Activated CD8-positive, alpha-beta T cell treated with anti-CD3 and anti-CD28 coated beads for 36 hours (primary cell): Measurements from ENCODE around the gene CCDC136. TPM values are rescaled to one million over a fixed set of nuclear protein-coding genes. Genes with fewer than 3 reads are reported as not detected.

Experiments used
- ATAC-seq: fragments of 200-7000 bp; cut with Tn5 transposase; one replicate; pipeline ENCODE4 v1.10.0; 2021; ENCODE audit warnings: mild to moderate bottlenecking, moderate library complexity
- CTCF ChIA-PET: fragments of 350-600 bp; sonication (Branson Sonifier 250); formaldehyde crosslinking; loops from one replicate; lab custom pipeline; 2021; ENCODE audit warnings: antibody characterized with exemption; lab: Charles Lee
- POLR2A ChIA-PET: fragments of 350-600 bp; sonication (Branson Sonifier 250); formaldehyde crosslinking; loops from one replicate; lab custom pipeline; 2021; ENCODE audit warnings: antibody characterized with exemption; lab: Charles Lee
- DNase-seq: peaks from one replicate; pipeline ENCODE4 v3.0.0-alpha.2; 2020
- H3K27ac Mint-ChIP-seq: one replicate; pipeline ENCODE4 v1.8.0; 2021; ENCODE audit warnings: mild to moderate bottlenecking, mixed read lengths
- H3K27me3 Mint-ChIP-seq: one replicate; pipeline ENCODE4 v1.8.0; 2021; ENCODE audit warnings: mixed read lengths
- H3K36me3 Mint-ChIP-seq: one replicate; pipeline ENCODE4 v1.8.0; 2021; ENCODE audit warnings: low read depth, mixed read lengths
- H3K4me1 Mint-ChIP-seq: one replicate; pipeline ENCODE4 v1.8.0; 2021; ENCODE audit warnings: low read depth, mixed read lengths
- H3K4me3 Mint-ChIP-seq: one replicate; pipeline ENCODE4 v1.8.0; 2021; ENCODE audit warnings: mild to moderate bottlenecking, moderate library complexity, mixed read lengths
- H3K9me3 Mint-ChIP-seq: one replicate; pipeline ENCODE4 v1.8.0; 2021; ENCODE audit warnings: mixed read lengths
- CTCF ChIP-seq: fragments of 200-600 bp; IDR thresholded peaks from one replicate; pipeline ENCODE4 v1.8.0; 2022; ENCODE audit warnings: antibody characterized with exemption, mild to moderate bottlenecking
- intact Hi-C: fragments of 100-400 bp; cut with micrococcal nuclease; formaldehyde crosslinking; loops from one replicate; pipeline ENCODE4 v1.10.0; 2022
- total RNA-seq, 2 experiments: library from RNA; stranded (reverse); gene quantifications; one replicate each; pipeline ENCODE4 v1.2.3, GENCODE V29; 2021

CCDC136 gene
- total RNA-seq, 2 experiments from 2014 or later, result 7.6 to 9.6 TPM

- intact Hi-C loops, result no loop called here
- POLR2A ChIA-PET, result interaction anchor here (0.7 kb wide), 1 partner anchor 10 kb away, joined by 3 read pairs; no protein-coding TSS in a partner anchor
- H3K27ac Mint-ChIP-seq, result no peak overlapping the region
- ATAC-seq (no peak), DNase-seq (no peak)
- peaks cover 8% of the 10 kb centered on the region for H3K4me1 Mint-ChIP-seq
- no peak overlapping the region for H3K4me3 Mint-ChIP-seq
- no peaks in the 10 kb centered on the region for H3K27me3 Mint-ChIP-seq
- no peak for TF ChIP-seq CTCF
- H3K36me3 Mint-ChIP-seq, result peaks cover 32% of the 10 kb centered on the region
- H3K9me3 Mint-ChIP-seq, result no peaks in the 10 kb centered on the region
- CTCF ChIA-PET, result interaction anchor here (1.2 kb wide), 1 partner anchor 64 kb away, joined by 3 read pairs; no protein-coding TSS in a partner anchor
Measured at GRCh38 chr7:128755819-128756476, 35.8 kb upstream of the CCDC136 start.

DNA sequence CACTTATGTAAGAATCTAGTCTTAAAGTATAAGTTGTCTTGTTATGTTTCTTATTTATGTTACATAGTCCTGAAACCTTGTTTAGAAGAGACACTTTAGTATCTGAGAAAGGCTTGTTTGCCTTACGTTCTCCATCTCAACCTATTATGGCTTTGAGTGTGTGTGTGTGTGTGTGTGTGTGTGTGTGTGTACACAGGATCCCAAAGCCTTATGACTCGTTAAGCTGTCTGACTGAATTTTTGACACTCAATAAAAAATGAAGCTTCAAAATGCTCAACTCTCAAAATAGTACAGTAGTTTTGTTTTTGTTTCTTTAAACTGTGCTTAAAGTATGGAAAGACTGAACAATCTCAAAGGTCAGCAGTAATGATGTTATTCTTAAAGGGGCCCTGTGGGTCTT lies 34.6 kb upstream of the CCDC136 start:
- ATAC-seq (peak; percentile 34), DNase-seq (no peak)
- CTCF ChIA-PET, result interaction anchor here (1.2 kb wide), 1 partner anchor 63 kb away, joined by 3 read pairs; no protein-coding TSS in a partner anchor
- H3K4me3 Mint-ChIP-seq, result no peak overlapping the region
- intact Hi-C loops, result no loop called here
- peaks cover 36% of the 10 kb centered on the region for H3K36me3 Mint-ChIP-seq
- no peak for TF ChIP-seq CTCF
- H3K27ac Mint-ChIP-seq, result no peak overlapping the region
- H3K4me1 Mint-ChIP-seq, result peaks cover 8% of the 10 kb centered on the region
- H3K27me3 Mint-ChIP-seq, result no peaks in the 10 kb centered on the region
- H3K9me3 Mint-ChIP-seq, result no peaks in the 10 kb centered on the region
- POLR2A ChIA-PET, result interaction anchor here (0.6 kb wide), 1 partner anchor 96 kb away, joined by 3 read pairs; no protein-coding TSS in a partner anchor

DNA sequence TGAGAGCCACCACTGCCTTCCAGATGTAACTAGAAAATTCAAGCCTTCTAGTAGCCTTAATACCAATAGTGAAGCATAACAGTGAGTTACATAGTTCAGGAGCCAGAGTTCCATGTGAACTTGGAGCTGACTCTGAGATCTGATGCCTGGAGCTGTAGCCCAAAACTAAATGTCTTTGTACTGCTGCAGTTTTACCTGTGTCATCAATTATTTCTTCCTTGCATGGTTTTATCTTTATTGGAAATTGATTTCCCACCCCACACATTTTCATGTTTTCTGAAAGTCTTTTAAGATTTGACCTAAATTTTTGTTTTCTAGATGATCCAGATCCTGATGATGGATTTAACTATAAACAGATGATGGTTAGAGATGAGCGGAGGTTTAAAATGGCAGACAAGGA lies 33.2 kb upstream of the CCDC136 start:
- Mint-ChIP-seq H3K27me3 (no peaks in the 10 kb centered on the region), H3K9me3 (no peaks in the 10 kb centered on the region), H3K27ac (no peak overlapping the region), H3K4me3 (no peak overlapping the region), H3K36me3 (peaks cover 33% of the 10 kb centered on the region), H3K4me1 (peaks cover 8% of the 10 kb centered on the region)
- TF ChIP-seq CTCF, result no peak
- ChIA-PET POLR2A (interaction anchor here (0.6 kb wide), 1 partner anchor 10 kb away, joined by 3 read pairs; no protein-coding TSS in a partner anchor), CTCF (interaction anchor here (1.4 kb wide), 1 partner anchor 125 kb away, joined by 3 read pairs; no protein-coding TSS in a partner anchor)
- ATAC-seq (no peak), DNase-seq (no peak)
- intact Hi-C loops, result no loop called here

DNA sequence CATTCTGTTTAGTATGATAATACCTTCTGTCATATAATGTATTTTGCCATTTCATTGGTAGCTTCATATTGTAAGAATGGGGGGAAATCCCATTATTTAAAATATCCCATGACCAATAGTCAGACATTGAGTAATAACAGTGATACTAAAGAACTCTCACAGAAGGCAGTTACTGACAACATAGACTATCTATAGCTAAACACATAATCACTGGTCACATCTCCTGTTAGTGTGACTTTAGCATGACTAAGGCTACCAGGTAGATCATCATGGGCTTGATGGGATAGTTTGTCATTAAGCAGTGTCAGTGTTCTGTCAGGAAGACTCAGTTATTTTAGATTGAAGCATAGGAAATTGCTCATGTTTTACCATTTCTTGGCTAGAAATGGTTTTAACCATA lies 32.5 kb upstream of the CCDC136 start:
- no peak for TF ChIP-seq CTCF
- Mint-ChIP-seq H3K4me3 (no peak overlapping the region), H3K27ac (no peak overlapping the region), H3K36me3 (peaks cover 30% of the 10 kb centered on the region), H3K9me3 (no peaks in the 10 kb centered on the region), H3K4me1 (peaks cover 8% of the 10 kb centered on the region), H3K27me3 (no peaks in the 10 kb centered on the region)
- ATAC-seq (no peak), DNase-seq (no peak)
- intact Hi-C loops, result no loop called here
- POLR2A ChIA-PET, result interaction anchor here (0.6 kb wide), 1 partner anchor 11 kb away, joined by 3 read pairs; no protein-coding TSS in a partner anchor
- CTCF ChIA-PET, result interaction anchor here (1.4 kb wide), 1 partner anchor 124 kb away, joined by 3 read pairs; no protein-coding TSS in a partner anchor

GRCh38 chr7:128763541-128763940 lies 28.2 kb upstream of the CCDC136 start:
- ChIA-PET POLR2A (no interaction called here), CTCF (no interaction called here)
- Mint-ChIP-seq H3K27me3 (no peaks in the 10 kb centered on the region), H3K27ac (no peak overlapping the region), H3K4me3 (no peak overlapping the region), H3K9me3 (no peaks in the 10 kb centered on the region), H3K36me3 (peaks cover 30% of the 10 kb centered on the region), H3K4me1 (no peaks in the 10 kb centered on the region)
- intact Hi-C loops, result no loop called here
- TF ChIP-seq CTCF, result no peak
- DNase-seq, result no peak
- no peak for ATAC-seq
